ENCODE data around the gene PLXNC1.

DNA sequence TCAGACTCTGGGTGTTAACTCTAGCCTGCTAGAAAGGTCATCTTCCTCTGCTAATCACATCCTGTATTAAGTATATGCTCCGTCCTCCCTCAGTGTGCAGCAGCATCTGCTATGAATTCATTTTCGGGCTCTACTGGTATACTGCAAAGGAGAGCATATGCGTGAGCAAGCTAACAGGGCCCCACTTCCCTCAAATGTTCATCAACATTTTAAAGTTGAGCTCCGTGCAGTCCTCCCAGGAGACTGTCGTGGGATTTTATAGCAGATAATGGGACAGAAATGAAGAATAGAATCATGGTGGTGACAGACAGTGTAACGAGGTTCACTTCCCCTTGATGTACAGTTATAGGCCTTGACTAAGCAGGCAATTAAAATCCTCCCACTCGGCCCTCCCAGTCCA lies 131.7 kb downstream of the PLXNC1 start:
- TF ChIP-seq, protein P1, sequence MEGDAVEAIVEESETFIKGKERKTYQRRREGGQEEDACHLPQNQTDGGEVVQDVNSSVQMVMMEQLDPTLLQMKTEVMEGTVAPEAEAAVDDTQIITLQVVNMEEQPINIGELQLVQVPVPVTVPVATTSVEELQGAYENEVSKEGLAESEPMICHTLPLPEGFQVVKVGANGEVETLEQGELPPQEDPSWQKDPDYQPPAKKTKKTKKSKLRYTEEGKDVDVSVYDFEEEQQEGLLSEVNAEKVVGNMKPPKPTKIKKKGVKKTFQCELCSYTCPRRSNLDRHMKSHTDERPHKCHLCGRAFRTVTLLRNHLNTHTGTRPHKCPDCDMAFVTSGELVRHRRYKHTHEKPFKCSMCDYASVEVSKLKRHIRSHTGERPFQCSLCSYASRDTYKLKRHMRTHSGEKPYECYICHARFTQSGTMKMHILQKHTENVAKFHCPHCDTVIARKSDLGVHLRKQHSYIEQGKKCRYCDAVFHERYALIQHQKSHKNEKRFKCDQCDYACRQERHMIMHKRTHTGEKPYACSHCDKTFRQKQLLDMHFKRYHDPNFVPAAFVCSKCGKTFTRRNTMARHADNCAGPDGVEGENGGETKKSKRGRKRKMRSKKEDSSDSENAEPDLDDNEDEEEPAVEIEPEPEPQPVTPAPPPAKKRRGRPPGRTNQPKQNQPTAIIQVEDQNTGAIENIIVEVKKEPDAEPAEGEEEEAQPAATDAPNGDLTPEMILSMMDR (IDR thresholded peaks at IDR 0.05): no peak
- TF ChIP-seq POLR2A (IDR thresholded peaks at IDR 0.05) (no peak), POLR2AphosphoS5 (IDR thresholded peaks at IDR 0.05) (no peak)
